GM12874 (cell line): ENCODE results near the gene NR2F1-AS1.

Experiments used
- CTCF ChIP-seq: IDR thresholded peaks from 2 replicates; pipeline ENCODE4 v1.5.1; 2011; ENCODE audit warnings: low read depth, mild to moderate bottlenecking, control low read depth, low read length, moderate library complexity; ENCODE audit not compliant: insufficient read depth

Gene NR2F1-AS1

GRCh38 chr5:93582677-93583438 lies 1.8 kb upstream of the NR2F1-AS1 start, which contains the start of gene NR2F1:
Gene NR2F1 (plus strand): TSS chr5:93583222. CDS start chr5:93585024, 1,802 bp downstream.
- no peak for TF ChIP-seq CTCF

- no peak for TF ChIP-seq CTCF
Measured at GRCh38 chr5:93582167-93582462, 1.1 kb upstream of the NR2F1-AS1 start.

GRCh38 chr5:93580063-93580926 lies 724 bp downstream of the NR2F1-AS1 start:
- TF ChIP-seq CTCF = no peak

GRCh38 chr5:93579692-93580062 lies 1.3 kb downstream of the NR2F1-AS1 start:
- TF ChIP-seq CTCF = no peak

GRCh38 chr5:93578813-93579691 lies 2.0 kb downstream of the NR2F1-AS1 start:
- no peak for TF ChIP-seq CTCF

- no peak for TF ChIP-seq CTCF
Measured at GRCh38 chr5:93577854-93578812, 2.9 kb downstream of the NR2F1-AS1 start.
